Stomach (tissue), 9 donors: ENCODE results near the gene RGL3. TPM values are rescaled to one million over a fixed set of nuclear protein-coding genes. Genes with fewer than 3 reads are reported as not detected.
A peak's percentile ranks its signal among the peaks of the same experiment; 100 is the strongest.
"Not testable (repeated sequence)": the region's sequence is repeated elsewhere in the genome, so short reads cannot be mapped to it uniquely, and the experiment has no call there.

Source experiments
- DNase-seq, 2 donors: peaks; one replicate each; pipeline versions ENCODE4 v3.0.0 to v3.0.0-alpha.2; 2013 to 2019
- H3K27ac ChIP-seq, 5 donors: fragments of 200-600 bp in 4 of 5; sonication (generic) in 4 of 5; one replicate each; pipeline ENCODE4 v1.5.1; 2013 to 2019; ENCODE audit warnings: mild to moderate bottlenecking in 1 of 5, moderate library complexity in 1 of 5
- H3K27me3 ChIP-seq, 3 donors: fragments of 200-600 bp; sonication (generic); one replicate each; pipeline ENCODE4 v1.5.1; 2017 to 2019; ENCODE audit warnings: mixed run types in 1 of 3
- H3K36me3 ChIP-seq, 4 donors: fragments of 200-600 bp; sonication (generic); 1 replicate in 3 of 4; 2 replicates in 1 of 4; pipeline ENCODE4 v1.5.1; 2016 to 2019
- H3K4me1 ChIP-seq, 4 donors: fragments of 200-600 bp; sonication (generic); one replicate each; pipeline ENCODE4 v1.5.1; 2016 to 2019
- H3K4me3 ChIP-seq, 4 donors: fragments of 200-600 bp; sonication (generic) in 3 of 4; one replicate each; pipeline ENCODE4 v1.5.1; 2016 to 2019; ENCODE audit warnings: mild to moderate bottlenecking in 1 of 4
- H3K9me3 ChIP-seq, 4 donors: fragments of 200-600 bp; sonication (generic); one replicate each; pipeline ENCODE4 v1.5.1; 2016 to 2019
- CTCF ChIP-seq, 7 experiments: fragments of 450-650 bp in 4 of 7; fragments of 200-600 bp in 3 of 7; sonication (generic) in 3 of 7; IDR thresholded peaks; one replicate each; pipeline ENCODE4 v1.5.1; 2016 to 2019; ENCODE audit warnings: antibody characterized with exemption in 7 of 7, control low read depth in 2 of 7, mild to moderate bottlenecking in 1 of 7
- EP300 ChIP-seq: sonication (generic); formaldehyde crosslinking; IDR thresholded peaks from one replicate; pipeline ENCODE4 v1.6.1; 2017; ENCODE audit warnings: antibody characterized with exemption
- POLR2A ChIP-seq, 4 donors: fragments of 450-650 bp; IDR thresholded peaks; one replicate each; pipeline ENCODE4 v1.6.1; 2016; ENCODE audit warnings: antibody characterized with exemption in 4 of 4, control low read depth in 2 of 4, mild to moderate bottlenecking in 1 of 4, moderate library complexity in 1 of 4
- POLR2AphosphoS5 ChIP-seq, 3 donors: sonication (generic); formaldehyde crosslinking; IDR thresholded peaks; one replicate each; pipeline ENCODE4 v1.6.1; 2016; ENCODE audit warnings: antibody characterized with exemption in 3 of 3
- WGBS, 5 donors: extraction: QIAGEN DNeasy Blood & Tissue Kit in 3 of 5; methylation state at CpG; one replicate each; pipeline versions ENCODE4 v1.1.5 to v1.1.7; 2013 to 2018; 5-methylcytosine and 5-hydroxymethylcytosine counted together
- intact Hi-C: fragments of 100-400 bp; cut with DNase I; formaldehyde crosslinking; loops from one replicate; pipeline ENCODE4 v1.15.1; 2023; ENCODE audit warnings: low total_unique reads
- polyA plus RNA-seq, 3 donors: library from polyadenylated mRNA; stranded (reverse); fragments of 200-250 nt; gene quantifications; one replicate each; pipeline ENCODE4 v1.2.3, GENCODE V29; 2013
- total RNA-seq, 5 donors: library from RNA; depleted of rRNA; stranded (reverse); fragments of >200 nt; gene quantifications; one replicate each; pipeline versions ENCODE4 v1.1.0 to v1.2.3, GENCODE V29; 2014 to 2016
- donor health status: healthy with polysubstance abuse.
- donor health status: Bipolar disorder and iron deficiency.
- donor health status: healthy.

Gene RGL3
- total and polyA plus RNA-seq, 8 donors = 20.6 to 454 (median 38.5) TPM

GRCh38 chr19:11458236-11458900 lies 39.3 kb upstream of the RGL3 start:
- no peak for DNase-seq
- TF ChIP-seq CTCF (IDR thresholded peaks at IDR 0.05) = no peak
- no peak for TF ChIP-seq POLR2A (IDR thresholded peaks at IDR 0.05)
- TF ChIP-seq POLR2AphosphoS5 (IDR thresholded peaks at IDR 0.05) = no peak
- no peak for TF ChIP-seq EP300
- no peaks in the 10 kb centered on the region for H3K36me3 ChIP-seq
- peaks cover 0 to 45% (median 0%) of the 10 kb centered on the region in 3 donors for H3K27me3 ChIP-seq
- H3K27ac ChIP-seq = no peak overlapping the region
- intact Hi-C loops = no loop called here
- H3K9me3 ChIP-seq = no peaks in the 10 kb centered on the region
- no peak overlapping the region for H3K4me3 ChIP-seq
- 80 to 89% (median 86%) methylated on average over 19 of the region's 19 CpGs for WGBS, 5 donors
- peaks cover 0 to 5% (median 0%) of the 10 kb centered on the region in 4 donors for H3K4me1 ChIP-seq

GRCh38 chr19:11457831-11458230 lies 38.7 kb upstream of the RGL3 start:
- 88 to 93% (median 89%) methylated on average over 15 to 20 of the region's 20 CpGs for WGBS, 5 donors
- Histone ChIP-seq H3K4me3 (no peak overlapping the region), H3K36me3 (no peaks in the 10 kb centered on the region), H3K9me3 (no peaks in the 10 kb centered on the region), H3K4me1 (peaks cover 0 to 5% (median 0%) of the 10 kb centered on the region in 4 donors), H3K27ac (no peak overlapping the region), H3K27me3 (peaks cover 0 to 51% (median 0%) of the 10 kb centered on the region in 3 donors)
- no peak for DNase-seq
- TF ChIP-seq POLR2AphosphoS5 (IDR thresholded peaks at IDR 0.05) = no peak
- no peak for TF ChIP-seq EP300
- no peak for TF ChIP-seq CTCF (IDR thresholded peaks at IDR 0.05)
- TF ChIP-seq POLR2A (IDR thresholded peaks at IDR 0.05) = no peak
- intact Hi-C loops = no loop called here

DNA sequence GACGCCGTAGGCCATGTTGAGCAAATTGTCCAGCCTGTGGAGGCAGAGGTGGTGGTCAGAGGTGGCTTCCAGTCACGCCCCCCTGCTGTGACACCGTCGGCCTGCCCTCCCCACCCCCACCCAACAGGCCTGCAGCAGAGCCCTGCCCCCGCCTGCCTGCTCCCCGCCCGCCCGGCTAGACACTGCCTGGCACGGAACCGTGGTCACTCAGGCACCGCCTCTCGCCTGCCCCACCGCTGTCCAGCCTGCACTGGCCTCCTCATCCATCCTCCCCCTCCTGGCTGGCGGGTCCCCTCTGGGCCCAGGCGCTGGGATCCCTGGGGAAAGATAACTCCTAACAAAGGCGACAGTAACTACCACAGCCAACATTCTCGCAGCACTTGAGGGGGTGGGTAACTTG lies 38.0 kb upstream of the RGL3 start:
- DNase-seq = peak in 1 of 2 donors; percentile 65
- Histone ChIP-seq H3K4me1 (peaks cover 0 to 5% (median 0%) of the 10 kb centered on the region in 4 donors), H3K9me3 (no peaks in the 10 kb centered on the region), H3K27ac (no peak overlapping the region), H3K36me3 (no peaks in the 10 kb centered on the region), H3K4me3 (no peak overlapping the region), H3K27me3 (peaks cover 0 to 54% (median 0%) of the 10 kb centered on the region in 3 donors)
- 17 to 67% (median 22%) methylated on average over 2 to 18 of the region's 18 CpGs for WGBS, 5 donors
- intact Hi-C loops = no loop called here
- TF ChIP-seq CTCF (IDR thresholded peaks at IDR 0.05) = no peak
- TF ChIP-seq POLR2A (IDR thresholded peaks at IDR 0.05) = no peak
- no peak for TF ChIP-seq EP300
- TF ChIP-seq POLR2AphosphoS5 (IDR thresholded peaks at IDR 0.05) = no peak

DNA sequence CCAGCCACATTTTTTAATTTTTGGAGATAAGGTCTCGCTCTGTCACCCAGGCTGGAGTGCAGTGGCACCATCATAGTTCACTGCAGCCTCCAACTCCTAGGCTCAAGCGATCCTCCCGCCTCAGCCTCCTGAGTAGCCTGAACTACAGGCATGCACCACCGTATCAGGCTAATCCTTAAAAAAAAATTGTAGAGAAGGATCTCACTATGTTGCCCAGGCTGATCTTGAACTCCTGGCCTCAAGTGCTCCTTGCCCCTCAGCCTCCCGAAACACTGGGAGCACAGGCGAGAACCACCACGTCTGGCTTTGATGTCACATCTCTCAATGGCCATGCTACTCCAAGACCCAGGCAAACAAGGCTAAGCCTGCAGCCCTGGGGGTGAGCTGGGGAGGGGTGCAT lies 37.5 kb upstream of the RGL3 start:
- DNase-seq = no peak
- TF ChIP-seq CTCF (IDR thresholded peaks at IDR 0.05) (no peak), EP300 (no peak), POLR2A (IDR thresholded peaks at IDR 0.05) (no peak), POLR2AphosphoS5 (IDR thresholded peaks at IDR 0.05) (no peak)
- Histone ChIP-seq H3K4me1 (peaks cover 0 to 7% (median 2%) of the 10 kb centered on the region in 4 donors), H3K27ac (no peak overlapping the region), H3K9me3 (no peaks in the 10 kb centered on the region), H3K36me3 (no peaks in the 10 kb centered on the region), H3K4me3 (no peak overlapping the region), H3K27me3 (peaks cover 0 to 56% (median 0%) of the 10 kb centered on the region in 3 donors)
- intact Hi-C loops = no loop called here
- WGBS, 5 donors = 88 to 94% (median 91%) methylated on average over 7 of the region's 7 CpGs

DNA sequence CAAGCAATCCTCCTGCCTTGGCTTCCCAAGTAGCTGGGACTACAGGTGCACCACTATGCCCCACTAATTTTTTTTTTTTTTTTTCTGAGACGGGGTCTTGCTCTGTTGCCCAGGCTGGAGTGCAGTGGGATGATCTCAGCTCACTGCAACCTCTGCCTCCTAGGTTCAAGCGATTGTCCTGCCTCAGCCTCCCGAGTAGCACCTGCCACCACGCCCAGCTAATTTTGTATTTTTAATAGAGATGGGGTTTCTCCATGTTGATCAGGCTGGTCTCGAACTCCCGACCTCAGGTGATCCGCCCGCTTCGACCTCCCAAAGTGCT lies 36.1 kb upstream of the RGL3 start:
- intact Hi-C loops = not testable (repeated sequence)
- WGBS, 5 donors = 80 to 97% (median 86%) methylated on average over 9 of the region's 9 CpGs

More for the DNA sequence above, 36.1 kb upstream of the RGL3 start:
- H3K9me3 ChIP-seq, H3K27ac ChIP-seq, DNase-seq, H3K4me3 ChIP-seq, H3K4me1 ChIP-seq: not testable (repeated sequence)
- Histone ChIP-seq H3K27me3 (peaks cover 0 to 51% (median 0%) of the 10 kb centered on the region in 3 donors), H3K36me3 (peaks cover 0 to 10% (median 9%) of the 10 kb centered on the region in 4 donors)
